ENCODE results near the gene HBP1.
A peak's percentile ranks its signal among the peaks of the same experiment; 100 is the strongest.

Gene HBP1

DNA sequence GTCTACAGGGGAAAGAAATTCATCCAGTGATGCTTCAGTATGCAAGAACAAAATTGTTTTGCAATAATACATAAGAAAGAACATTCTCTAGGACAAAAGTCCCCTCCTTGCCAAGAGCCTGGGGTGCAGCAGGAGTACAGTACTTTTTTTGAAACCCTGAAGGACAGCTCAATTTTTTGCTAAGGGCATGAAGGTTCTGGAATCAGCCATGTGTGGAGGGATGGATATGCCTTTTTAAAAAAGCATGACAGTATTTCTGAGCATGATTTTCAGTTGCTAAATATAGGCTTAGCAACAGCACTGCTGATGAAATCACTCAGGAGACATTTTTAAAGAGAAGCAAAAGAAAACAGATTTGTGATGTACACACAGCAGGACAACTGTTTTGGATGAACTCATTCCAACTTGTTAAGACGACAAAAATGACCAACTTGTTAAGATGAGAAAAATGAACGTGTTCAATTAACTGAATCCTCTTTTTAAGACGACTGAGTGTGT, 39.3 kb downstream of the HBP1 start:
- DNase-seq (ENCODE audit: low read depth), result peak; percentile 42
- no peak overlapping the region for H3K4me3 ChIP-seq (ENCODE audit: control insufficient read depth, low read depth, low read length)
- TF ChIP-seq, protein P1, sequence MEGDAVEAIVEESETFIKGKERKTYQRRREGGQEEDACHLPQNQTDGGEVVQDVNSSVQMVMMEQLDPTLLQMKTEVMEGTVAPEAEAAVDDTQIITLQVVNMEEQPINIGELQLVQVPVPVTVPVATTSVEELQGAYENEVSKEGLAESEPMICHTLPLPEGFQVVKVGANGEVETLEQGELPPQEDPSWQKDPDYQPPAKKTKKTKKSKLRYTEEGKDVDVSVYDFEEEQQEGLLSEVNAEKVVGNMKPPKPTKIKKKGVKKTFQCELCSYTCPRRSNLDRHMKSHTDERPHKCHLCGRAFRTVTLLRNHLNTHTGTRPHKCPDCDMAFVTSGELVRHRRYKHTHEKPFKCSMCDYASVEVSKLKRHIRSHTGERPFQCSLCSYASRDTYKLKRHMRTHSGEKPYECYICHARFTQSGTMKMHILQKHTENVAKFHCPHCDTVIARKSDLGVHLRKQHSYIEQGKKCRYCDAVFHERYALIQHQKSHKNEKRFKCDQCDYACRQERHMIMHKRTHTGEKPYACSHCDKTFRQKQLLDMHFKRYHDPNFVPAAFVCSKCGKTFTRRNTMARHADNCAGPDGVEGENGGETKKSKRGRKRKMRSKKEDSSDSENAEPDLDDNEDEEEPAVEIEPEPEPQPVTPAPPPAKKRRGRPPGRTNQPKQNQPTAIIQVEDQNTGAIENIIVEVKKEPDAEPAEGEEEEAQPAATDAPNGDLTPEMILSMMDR (conservative IDR thresholded peaks at IDR 0.05; ENCODE audit: control insufficient read depth, insufficient read depth, low read depth, low read length), result no peak

DNA sequence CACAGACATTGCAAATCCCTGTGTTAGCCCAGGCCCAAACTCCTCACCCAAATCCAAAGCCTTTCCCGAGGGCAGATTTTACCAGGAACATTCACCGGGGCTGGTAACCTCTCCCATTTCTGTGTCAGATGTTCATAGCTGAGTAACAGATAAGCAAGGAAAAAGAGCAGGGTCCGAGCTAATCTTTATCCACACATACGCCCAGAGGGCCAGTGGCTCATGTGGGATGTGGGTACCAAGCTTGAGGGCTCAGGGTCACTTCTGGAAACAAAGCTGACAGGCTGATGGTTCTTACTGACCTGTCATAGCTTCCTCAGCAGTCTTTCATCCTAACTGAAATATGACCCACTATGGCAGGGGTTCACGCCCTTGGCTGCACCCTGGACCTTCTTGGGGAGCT, 39.8 kb downstream of the HBP1 start:
- no peak overlapping the region for H3K4me3 ChIP-seq (ENCODE audit: control insufficient read depth, low read depth, low read length)
- TF ChIP-seq, protein P1 (conservative IDR thresholded peaks at IDR 0.05; ENCODE audit: control insufficient read depth, insufficient read depth, low read depth, low read length), result no peak
- no peak for DNase-seq (ENCODE audit: low read depth)

DNA sequence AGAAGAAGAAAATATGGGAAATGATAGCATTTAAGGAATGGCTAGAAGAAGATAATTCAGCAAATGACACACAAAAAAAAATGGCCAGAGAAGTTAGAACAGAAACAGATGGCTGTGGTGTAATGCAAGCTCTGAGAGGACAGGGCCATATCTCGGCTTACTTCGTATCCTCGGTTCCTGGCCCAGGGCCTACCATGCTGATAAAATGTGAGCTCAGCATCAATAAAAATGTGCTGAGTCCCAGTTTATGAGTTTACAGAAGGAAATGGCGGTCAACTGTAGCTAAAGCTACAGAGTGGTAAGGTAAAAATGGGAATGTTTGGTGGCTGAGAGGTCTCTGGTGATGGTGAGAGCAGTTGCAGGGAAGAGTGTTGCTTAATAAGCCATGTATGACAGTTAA, 40.8 kb downstream of the HBP1 start:
- TF ChIP-seq, protein P1 (conservative IDR thresholded peaks at IDR 0.05; ENCODE audit: control insufficient read depth, insufficient read depth, low read depth, low read length), result no peak
- no peak for DNase-seq (ENCODE audit: low read depth)
- H3K4me3 ChIP-seq (ENCODE audit: control insufficient read depth, low read depth, low read length), result no peak overlapping the region

DNA sequence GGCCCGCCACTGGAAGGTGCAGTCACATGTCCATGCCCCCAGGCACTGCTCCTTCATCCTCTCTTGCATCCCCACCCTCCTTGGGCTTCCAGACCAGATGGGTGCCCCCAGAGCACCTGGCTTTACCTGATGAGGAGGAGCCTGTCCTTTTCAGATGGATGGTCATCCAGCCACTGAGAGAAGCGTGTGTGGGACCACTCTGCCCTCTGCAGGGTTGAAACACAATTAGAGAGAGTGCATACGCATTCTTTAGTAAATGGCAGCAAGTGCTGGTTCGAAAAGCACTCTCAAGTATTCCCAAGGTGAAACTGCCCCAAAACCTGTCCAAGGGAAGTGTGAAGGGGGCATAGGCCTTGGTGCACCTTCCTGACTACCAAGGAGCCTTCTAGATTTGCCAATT, 41.6 kb downstream of the HBP1 start:
- TF ChIP-seq, protein P1 (conservative IDR thresholded peaks at IDR 0.05; ENCODE audit: control insufficient read depth, insufficient read depth, low read depth, low read length), result no peak
- no peak for DNase-seq (ENCODE audit: low read depth)
- no peak overlapping the region for H3K4me3 ChIP-seq (ENCODE audit: control insufficient read depth, low read depth, low read length)

DNA sequence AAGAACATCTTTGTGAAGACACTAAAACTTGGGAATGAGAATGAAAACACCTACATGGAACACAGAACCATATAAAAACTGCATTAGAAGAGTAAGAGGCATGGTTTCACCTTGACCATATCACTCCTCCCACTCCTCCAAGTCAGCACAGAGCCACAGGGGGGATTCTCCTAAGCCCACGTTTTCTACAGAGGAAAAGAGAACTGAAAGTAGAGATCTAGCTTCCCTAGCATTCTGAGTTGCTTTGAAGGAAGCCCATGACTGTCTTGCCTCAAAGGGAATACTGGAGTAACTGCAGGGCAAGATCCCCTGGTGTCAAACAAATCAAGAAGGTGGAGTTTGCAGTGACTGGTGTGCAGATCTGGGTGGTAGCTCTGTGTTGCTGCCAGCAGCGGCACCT, 43.9 kb downstream of the HBP1 start:
- H3K4me3 ChIP-seq (ENCODE audit: control insufficient read depth, low read depth, low read length), result no peak overlapping the region
- TF ChIP-seq, protein P1 (conservative IDR thresholded peaks at IDR 0.05; ENCODE audit: control insufficient read depth, insufficient read depth, low read depth, low read length), result no peak
- no peak for DNase-seq (ENCODE audit: low read depth)

DNA sequence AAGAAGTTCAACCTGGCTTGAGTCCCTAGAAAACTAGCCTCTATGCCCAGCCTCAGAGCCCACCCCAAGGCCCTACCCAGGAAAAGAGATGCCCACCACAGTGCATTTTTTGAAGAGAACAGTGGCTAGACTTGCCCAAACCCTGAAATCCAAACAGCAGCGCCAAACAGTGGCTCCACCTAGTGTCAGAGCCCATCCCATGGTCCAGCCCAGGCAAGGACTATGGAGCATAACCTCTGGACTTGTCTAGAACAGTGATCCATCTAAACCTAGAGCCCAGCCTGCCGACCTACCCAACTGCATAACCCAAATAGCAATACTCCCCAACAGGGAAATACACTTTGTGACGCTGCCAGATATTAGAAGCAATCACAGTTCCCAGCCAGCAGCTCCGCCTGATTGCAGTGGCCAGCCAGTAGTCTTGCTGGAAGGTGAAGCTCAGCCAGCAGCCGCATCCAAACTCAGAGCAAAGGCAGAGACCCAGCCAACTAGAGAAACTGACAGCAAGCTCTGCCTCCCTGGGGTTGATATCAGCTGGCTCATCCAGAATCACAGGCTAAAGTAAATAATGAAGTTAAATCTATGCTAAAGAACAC, 44.5 kb downstream of the HBP1 start:
- TF ChIP-seq, protein P1 (conservative IDR thresholded peaks at IDR 0.05; ENCODE audit: control insufficient read depth, insufficient read depth, low read depth, low read length), result peak; percentile 16
- no peak overlapping the region for H3K4me3 ChIP-seq (ENCODE audit: control insufficient read depth, low read depth, low read length)

DNA sequence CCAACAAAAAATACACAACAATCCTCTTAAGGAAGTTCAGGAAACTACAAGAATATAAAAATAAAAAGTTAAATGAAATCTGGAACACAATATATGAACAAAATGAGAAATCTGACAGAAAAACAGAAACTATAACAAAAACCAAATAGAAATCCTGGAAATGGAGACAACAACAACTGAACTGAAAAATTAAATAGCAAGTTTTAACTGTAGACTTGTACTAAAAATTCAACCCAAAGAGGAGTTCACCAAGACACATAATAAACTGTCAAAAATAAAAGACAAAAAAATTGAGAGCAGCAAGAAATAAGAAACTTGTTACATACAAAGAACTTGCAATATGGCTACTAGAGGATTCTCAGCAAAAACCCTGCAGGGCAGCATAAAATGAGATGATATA, 45.1 kb downstream of the HBP1 start:
- no peak overlapping the region for H3K4me3 ChIP-seq (ENCODE audit: control insufficient read depth, low read depth, low read length)
- DNase-seq (ENCODE audit: low read depth), result no peak
- TF ChIP-seq, protein P1 (conservative IDR thresholded peaks at IDR 0.05; ENCODE audit: control insufficient read depth, insufficient read depth, low read depth, low read length), result no peak

More for the DNA sequence above, 44.5 kb downstream of the HBP1 start:
- DNase-seq (ENCODE audit: low read depth), result no peak

Measured in fibroblast of mammary gland (primary cell).